ENCODE measurements around the gene ANGEL2.
A peak's percentile ranks its signal among the peaks of the same experiment; 100 is the strongest.

ANGEL2 gene

GRCh38 chr1:212960932-212961331 lies 54.7 kb downstream of the ANGEL2 start:
- no peak for TF ChIP-seq CTCF (IDR thresholded peaks at IDR 0.05; ENCODE audit: unreplicated experiment in 3 of 3)
- H3K4me1 Mint-ChIP-seq: peaks cover 64% of the 10 kb centered on the region
- no peaks in the 10 kb centered on the region for H3K9me3 Mint-ChIP-seq
- H3K27ac Mint-ChIP-seq: no peak overlapping the region
- no peak overlapping the region for H3K4me3 Mint-ChIP-seq
- H3K36me3 Mint-ChIP-seq (ENCODE audit: low read depth): peaks cover 74% of the 10 kb centered on the region
- no peaks in the 10 kb centered on the region for H3K27me3 Mint-ChIP-seq (ENCODE audit: low read depth)

DNA sequence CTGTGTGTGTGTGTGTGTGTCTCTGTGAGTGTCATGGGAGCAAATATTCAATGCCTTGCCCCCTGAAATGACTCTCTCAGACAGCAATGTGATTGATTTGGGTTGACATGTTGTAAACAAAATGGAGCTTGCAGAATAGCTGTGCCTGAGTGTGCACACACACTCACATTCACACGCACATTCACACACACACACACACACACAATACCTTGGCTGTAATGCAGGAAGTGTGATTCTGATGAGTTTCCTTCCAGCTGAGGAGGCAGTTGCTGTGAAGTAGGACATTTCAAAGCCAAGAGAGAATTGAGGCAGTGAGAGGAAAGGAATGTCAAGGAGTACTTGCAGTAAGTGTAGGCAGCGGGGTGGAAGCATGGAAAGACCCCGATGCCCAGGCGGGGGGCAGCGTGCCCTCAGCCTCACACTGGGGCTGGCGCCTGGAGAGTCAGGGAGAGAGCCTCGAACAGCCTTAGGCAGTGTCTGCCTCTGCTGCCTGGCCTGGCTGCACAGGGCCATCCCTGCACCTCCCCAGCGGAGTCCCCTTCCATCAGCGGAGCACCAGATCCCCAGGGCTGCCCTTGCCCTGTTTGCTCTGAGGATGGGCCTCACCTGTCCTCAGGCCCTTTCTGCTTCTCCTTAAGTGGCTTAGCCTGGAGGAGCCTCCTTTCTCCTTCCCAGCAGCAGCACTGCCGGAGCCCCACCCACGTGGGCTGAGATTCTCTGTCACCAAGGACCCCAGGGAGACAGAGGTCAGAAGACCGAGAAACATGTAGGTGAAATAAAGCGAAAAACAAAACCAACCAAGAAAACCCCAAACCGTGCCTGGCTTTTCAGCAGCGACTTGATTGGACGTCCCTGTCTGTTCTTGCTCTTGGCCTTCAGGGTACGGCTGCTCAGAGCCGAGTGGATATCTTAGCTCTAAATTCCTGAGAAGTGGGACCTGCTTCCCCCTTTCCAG lies 56.1 kb downstream of the ANGEL2 start:
- no peak for TF ChIP-seq CTCF (IDR thresholded peaks at IDR 0.05; ENCODE audit: unreplicated experiment in 3 of 3)
- Mint-ChIP-seq H3K27me3 (ENCODE audit: low read depth) (no peaks in the 10 kb centered on the region), H3K4me1 (peaks cover 67% of the 10 kb centered on the region), H3K36me3 (ENCODE audit: low read depth) (peaks cover 76% of the 10 kb centered on the region), H3K9me3 (no peaks in the 10 kb centered on the region), H3K27ac (no peak overlapping the region), H3K4me3 (no peak overlapping the region)

DNA sequence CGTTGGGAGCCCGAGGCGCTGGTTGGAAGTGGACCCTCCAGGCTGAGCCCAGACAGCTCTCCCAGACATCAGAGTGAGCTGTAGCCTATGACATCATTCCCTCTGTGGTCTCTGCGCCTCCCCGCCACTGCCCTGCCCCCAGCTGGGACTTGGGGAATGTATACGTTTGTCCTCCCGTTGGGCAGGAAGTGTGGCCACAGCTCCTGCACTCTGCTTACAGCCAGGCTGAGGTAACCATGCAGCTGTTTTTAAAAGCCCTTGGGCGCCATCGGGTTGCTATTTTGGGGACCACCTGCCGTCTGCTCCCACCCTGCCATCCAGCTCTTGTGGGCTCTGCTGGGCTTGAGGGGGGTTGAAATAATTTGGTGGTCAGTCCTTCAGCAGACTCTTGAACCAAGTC lies 57.5 kb downstream of the ANGEL2 start:
- no peaks in the 10 kb centered on the region for H3K27me3 Mint-ChIP-seq (ENCODE audit: low read depth)
- no peak overlapping the region for H3K4me3 Mint-ChIP-seq
- H3K9me3 Mint-ChIP-seq: no peaks in the 10 kb centered on the region
- peaks cover 68% of the 10 kb centered on the region for H3K4me1 Mint-ChIP-seq
- peaks cover 74% of the 10 kb centered on the region for H3K36me3 Mint-ChIP-seq (ENCODE audit: low read depth)
- no peak overlapping the region for H3K27ac Mint-ChIP-seq
- no peak for TF ChIP-seq CTCF (IDR thresholded peaks at IDR 0.05; ENCODE audit: unreplicated experiment in 3 of 3)

- no peaks in the 10 kb centered on the region for H3K9me3 Mint-ChIP-seq
- peaks cover 68% of the 10 kb centered on the region for H3K4me1 Mint-ChIP-seq
- H3K27ac Mint-ChIP-seq: no peak overlapping the region
- H3K4me3 Mint-ChIP-seq: no peak overlapping the region
- peaks cover 71% of the 10 kb centered on the region for H3K36me3 Mint-ChIP-seq (ENCODE audit: low read depth)
- no peaks in the 10 kb centered on the region for H3K27me3 Mint-ChIP-seq (ENCODE audit: low read depth)
- no peak for TF ChIP-seq CTCF (IDR thresholded peaks at IDR 0.05; ENCODE audit: unreplicated experiment in 3 of 3)
Observed at GRCh38 chr1:212957546-212957945, 58.1 kb downstream of the ANGEL2 start.

DNA sequence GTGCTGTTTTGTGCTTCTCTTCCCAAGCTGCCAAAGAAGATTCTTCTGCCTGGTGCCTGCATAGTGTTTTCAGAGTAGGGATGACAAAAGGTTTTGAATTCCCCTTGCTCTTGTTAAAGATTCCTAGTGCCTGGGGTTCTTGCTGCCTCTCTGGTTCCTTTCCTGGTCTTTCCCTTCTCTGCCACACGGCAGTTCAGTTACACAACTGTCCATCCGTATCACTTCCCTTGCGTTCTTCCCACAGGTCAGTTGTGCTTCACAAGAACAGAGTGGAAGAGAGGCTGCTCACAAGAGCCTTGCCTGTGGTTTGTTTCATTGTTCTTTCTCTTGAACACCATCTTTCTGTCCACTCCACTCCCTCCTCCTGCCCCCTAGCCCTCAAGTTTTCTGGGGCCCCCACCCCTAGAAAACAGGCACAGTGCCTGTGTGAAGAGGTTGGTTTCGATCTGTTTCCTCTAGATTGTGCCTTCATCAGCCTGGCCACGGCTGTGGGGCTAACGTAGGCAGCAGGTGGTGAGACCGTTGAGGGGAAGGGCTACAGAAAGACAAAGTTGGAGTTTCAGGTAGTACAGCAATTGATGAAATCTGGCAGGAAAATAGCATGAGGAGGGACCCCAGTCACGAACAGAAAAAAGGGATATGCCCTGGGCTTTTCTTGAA lies 59.6 kb downstream of the ANGEL2 start:
- peak overlapping the region in 1 of 3 experiments; percentile 20 for H3K27ac Mint-ChIP-seq
- H3K36me3 Mint-ChIP-seq (ENCODE audit: low read depth): peaks cover 57% of the 10 kb centered on the region
- H3K4me1 Mint-ChIP-seq: peaks cover 68% of the 10 kb centered on the region
- H3K27me3 Mint-ChIP-seq (ENCODE audit: low read depth): no peaks in the 10 kb centered on the region
- peak overlapping the region in 2 of 3 experiments; percentile 58 to 74 for H3K4me3 Mint-ChIP-seq
- no peaks in the 10 kb centered on the region for H3K9me3 Mint-ChIP-seq
- TF ChIP-seq CTCF (IDR thresholded peaks at IDR 0.05; ENCODE audit: unreplicated experiment in 3 of 3): no peak

Data from nephron (organoid).